T-helper 2 cell treated with Interferon-gamma antibody and Interleukin-4, amounts not matched to agents 5 μg/mL and 100 μg/mL, for 36 hours (primary cell): ENCODE measurements around the gene BCAS3.
"Not testable (repeated sequence)": the region's sequence is repeated elsewhere in the genome, so short reads cannot be mapped to it uniquely, and the experiment has no call there.

Experiments
- DNase-seq: peaks from one replicate; pipeline ENCODE4 v3.0.0; 2021; ENCODE audit warnings: low spot score
- H3K27ac Mint-ChIP-seq: one replicate; pipeline ENCODE4 v1.8.0; 2021; ENCODE audit warnings: mild to moderate bottlenecking, mixed read lengths
- H3K27me3 Mint-ChIP-seq: one replicate; pipeline ENCODE4 v1.8.0; 2021; ENCODE audit warnings: low read depth, mixed read lengths
- H3K36me3 Mint-ChIP-seq: one replicate; pipeline ENCODE4 v1.8.0; 2021; ENCODE audit warnings: low read depth, mixed read lengths
- H3K4me1 Mint-ChIP-seq: one replicate; pipeline ENCODE4 v1.8.0; 2021; ENCODE audit warnings: low read depth, mixed read lengths
- H3K4me3 Mint-ChIP-seq: one replicate; pipeline ENCODE4 v1.8.0; 2022; ENCODE audit warnings: mild to moderate bottlenecking, moderate library complexity, mixed read lengths
- H3K9me3 Mint-ChIP-seq: one replicate; pipeline ENCODE4 v1.8.0; 2021; ENCODE audit warnings: mixed read lengths

The BCAS3 gene

DNA sequence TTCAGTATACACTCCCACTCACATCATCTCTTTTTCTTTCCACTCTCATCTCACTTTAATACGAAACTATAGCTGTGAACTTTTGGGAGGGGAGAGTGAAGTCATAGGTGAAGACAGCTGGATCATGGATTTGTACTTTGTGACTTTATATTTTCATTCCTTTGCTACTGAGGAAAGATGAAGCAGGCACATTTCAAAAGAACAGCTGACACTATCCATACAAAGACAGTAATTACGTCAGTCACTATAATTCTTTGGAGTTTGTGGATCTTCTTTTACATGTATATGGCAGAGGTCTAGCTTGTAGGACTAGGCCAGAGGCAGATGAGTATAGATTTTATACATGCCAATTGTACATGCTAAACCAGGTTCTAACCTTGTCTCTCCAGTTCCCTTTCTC lies 346.3 kb downstream of the BCAS3 start:
- H3K27me3 Mint-ChIP-seq, result no peaks in the 10 kb centered on the region
- no peak overlapping the region for H3K27ac Mint-ChIP-seq
- no peak overlapping the region for H3K4me3 Mint-ChIP-seq
- no peaks in the 10 kb centered on the region for H3K9me3 Mint-ChIP-seq
- DNase-seq, result no peak
- peaks cover 5% of the 10 kb centered on the region for H3K4me1 Mint-ChIP-seq
- H3K36me3 Mint-ChIP-seq, result no peaks in the 10 kb centered on the region

DNA sequence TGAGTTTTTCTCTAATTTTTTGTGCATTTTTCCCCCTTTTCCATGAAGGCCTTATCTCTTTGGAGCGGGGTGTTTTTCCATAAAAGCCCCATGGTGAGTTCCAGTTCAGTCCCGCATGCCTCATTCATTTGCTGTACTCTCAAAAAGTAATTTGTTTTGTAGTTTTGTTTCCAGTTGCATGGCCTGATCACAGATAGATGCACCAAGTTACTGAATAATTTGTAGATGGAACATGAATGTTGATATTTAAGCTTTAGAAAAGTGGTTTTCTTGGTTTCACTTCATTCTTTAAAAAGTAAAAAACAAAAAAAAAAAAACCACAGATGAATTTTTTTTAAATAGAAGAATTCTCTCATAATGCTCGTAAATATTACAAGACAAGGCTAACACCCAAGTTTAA lies 349.2 kb downstream of the BCAS3 start:
- Mint-ChIP-seq H3K27ac (no peak overlapping the region), H3K4me1 (peaks cover 3% of the 10 kb centered on the region), H3K27me3 (no peaks in the 10 kb centered on the region), H3K9me3 (no peaks in the 10 kb centered on the region), H3K36me3 (no peaks in the 10 kb centered on the region), H3K4me3 (no peak overlapping the region)
- DNase-seq, result no peak

DNA sequence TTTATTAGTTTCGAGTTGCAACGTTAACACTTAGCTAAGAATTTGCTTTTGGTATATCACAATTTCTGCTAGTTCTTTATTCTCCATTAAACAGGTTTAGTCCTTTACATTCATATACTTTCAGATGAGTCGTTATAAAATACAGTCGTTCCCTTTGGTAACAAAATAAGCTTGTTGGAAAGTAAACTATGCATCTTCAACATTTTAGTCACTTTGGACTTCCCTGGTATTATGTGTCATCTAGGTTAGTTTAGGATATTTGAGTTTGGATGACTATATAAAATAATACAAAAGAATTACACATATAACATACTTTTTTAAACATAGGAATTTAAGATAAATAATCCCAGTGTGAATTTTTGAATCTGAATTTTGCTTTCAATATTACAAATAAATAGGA lies 351.5 kb downstream of the BCAS3 start:
- H3K9me3 Mint-ChIP-seq, result no peaks in the 10 kb centered on the region
- peaks cover 4% of the 10 kb centered on the region for H3K4me1 Mint-ChIP-seq
- H3K27ac Mint-ChIP-seq, result no peak overlapping the region
- DNase-seq, result no peak
- H3K36me3 Mint-ChIP-seq, result no peaks in the 10 kb centered on the region
- H3K4me3 Mint-ChIP-seq, result no peak overlapping the region
- H3K27me3 Mint-ChIP-seq, result no peaks in the 10 kb centered on the region

DNA sequence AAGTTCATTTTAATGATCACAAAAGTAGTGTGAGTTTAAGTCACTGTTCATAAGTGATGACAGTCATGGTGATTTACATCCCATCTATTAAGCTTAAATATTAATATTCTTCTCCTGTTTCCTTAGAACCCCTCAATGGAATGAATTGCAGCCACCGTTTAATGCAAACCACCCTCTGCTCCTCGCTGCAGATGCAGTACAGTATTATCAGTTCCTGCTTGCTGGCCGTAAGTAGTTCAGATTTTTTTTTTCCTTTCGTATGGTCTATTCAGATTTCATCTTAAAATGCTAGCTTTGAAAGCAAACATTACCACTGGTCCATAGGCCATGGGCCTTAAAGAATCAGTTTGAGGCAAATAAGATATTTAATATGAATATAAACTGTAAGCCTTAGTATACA lies 363.0 kb downstream of the BCAS3 start:
- Mint-ChIP-seq H3K27ac (no peak overlapping the region), H3K36me3 (peaks cover 3% of the 10 kb centered on the region), H3K9me3 (no peaks in the 10 kb centered on the region), H3K4me1 (no peaks in the 10 kb centered on the region), H3K27me3 (no peaks in the 10 kb centered on the region), H3K4me3 (no peak overlapping the region)
- DNase-seq, result no peak

DNA sequence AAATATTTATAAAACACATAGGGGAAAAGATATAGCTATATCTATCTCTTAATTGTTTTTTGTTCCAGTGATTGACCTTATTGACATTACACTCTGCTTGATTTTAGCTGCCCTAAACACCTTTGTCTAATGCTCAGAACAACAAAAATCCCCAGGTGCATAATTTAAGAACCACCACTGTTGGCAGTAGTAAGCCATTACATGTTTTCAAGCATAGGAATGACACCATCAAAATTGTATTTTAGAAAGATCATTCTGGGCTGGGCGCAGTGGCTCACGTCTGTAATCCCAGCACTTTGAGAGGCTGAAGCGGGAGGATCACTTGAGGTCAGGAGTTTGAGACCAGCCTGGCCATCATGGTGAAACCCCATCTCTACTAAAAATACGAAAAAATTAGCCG lies 364.7 kb downstream of the BCAS3 start:
- H3K4me3 Mint-ChIP-seq, DNase-seq, H3K4me1 Mint-ChIP-seq, H3K9me3 Mint-ChIP-seq, H3K36me3 Mint-ChIP-seq, H3K27me3 Mint-ChIP-seq, H3K27ac Mint-ChIP-seq: not testable (repeated sequence)

DNA sequence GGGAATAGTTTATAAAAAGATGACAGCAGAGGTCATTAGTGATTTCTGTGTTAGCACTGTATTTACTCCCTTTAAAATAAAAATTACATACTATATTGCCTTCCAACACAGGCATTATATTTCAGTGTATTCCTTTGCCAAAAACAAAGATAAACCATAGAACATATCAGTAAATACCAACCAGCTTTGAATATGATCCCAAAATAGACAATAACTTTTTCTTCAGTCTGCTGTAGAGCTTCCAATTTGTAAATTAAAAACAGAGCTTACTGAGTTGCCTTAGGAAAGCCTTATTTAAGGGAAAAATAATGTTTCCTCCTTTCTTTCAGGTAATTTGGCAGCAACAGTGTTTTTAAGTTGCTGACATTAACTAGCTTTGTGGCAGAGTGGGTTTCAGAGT lies 369.9 kb downstream of the BCAS3 start:
- Mint-ChIP-seq H3K9me3 (no peaks in the 10 kb centered on the region), H3K27me3 (no peaks in the 10 kb centered on the region), H3K27ac (no peak overlapping the region), H3K36me3 (no peaks in the 10 kb centered on the region), H3K4me3 (no peak overlapping the region), H3K4me1 (peaks cover 10% of the 10 kb centered on the region)
- no peak for DNase-seq

DNA sequence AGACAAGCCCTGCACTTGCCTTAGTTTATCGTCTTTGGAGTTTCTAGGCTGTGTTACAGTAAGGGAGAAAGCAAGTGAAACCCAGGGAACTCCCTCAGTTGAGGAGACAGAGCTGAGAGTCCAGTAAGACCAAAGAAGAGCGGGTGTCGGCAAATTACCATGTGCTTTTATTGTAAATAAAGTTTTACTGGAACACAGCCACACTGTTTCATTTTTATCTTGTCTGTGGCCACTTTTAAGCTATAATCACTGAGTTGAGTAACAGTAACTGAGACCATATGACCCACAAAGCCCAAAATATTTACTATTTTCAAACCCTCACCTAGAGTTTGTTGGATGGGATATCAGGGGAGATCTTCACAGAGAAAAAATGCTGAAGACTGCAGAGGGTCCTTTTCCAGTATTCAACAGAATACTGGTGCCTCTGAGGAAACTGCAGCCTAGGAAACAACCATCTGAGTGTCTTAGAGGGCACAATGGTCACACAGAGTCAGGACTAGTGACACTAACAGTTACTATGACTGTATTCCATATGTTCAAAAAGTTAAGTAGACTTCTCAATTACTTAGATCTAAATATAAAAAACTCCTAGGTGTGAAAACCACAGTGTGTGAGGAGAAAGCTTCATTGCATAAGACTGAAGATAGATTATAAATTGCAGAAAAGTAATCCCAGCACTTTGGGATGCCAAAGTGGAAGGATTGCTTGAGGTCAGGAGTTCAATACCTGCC lies 370.9 kb downstream of the BCAS3 start:
- DNase-seq, result no peak
- Mint-ChIP-seq H3K9me3 (no peaks in the 10 kb centered on the region), H3K4me1 (peaks cover 10% of the 10 kb centered on the region), H3K4me3 (no peak overlapping the region), H3K36me3 (no peaks in the 10 kb centered on the region), H3K27me3 (no peaks in the 10 kb centered on the region), H3K27ac (no peak overlapping the region)

DNA sequence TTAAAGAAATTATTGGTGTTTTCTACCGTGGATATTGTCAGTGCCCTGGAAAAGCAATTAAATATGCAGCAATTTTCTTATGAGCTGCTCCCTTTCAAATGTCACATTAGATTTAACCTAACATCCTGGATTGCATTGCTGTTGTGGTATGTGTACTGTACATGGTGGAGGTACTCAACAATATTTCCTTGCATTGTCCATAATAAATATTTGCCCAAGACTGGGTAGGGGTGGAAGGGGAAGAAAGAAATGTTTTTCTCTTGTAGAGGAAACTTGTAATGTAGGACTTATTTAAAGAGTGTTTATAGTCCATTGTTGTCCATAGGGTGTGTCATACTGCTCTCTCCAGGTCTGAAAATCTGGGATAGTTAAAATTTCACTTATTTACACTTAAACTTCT lies 375.8 kb downstream of the BCAS3 start:
- Mint-ChIP-seq H3K27ac (no peak overlapping the region), H3K27me3 (no peaks in the 10 kb centered on the region), H3K4me1 (peaks cover 18% of the 10 kb centered on the region), H3K36me3 (no peaks in the 10 kb centered on the region), H3K9me3 (no peaks in the 10 kb centered on the region), H3K4me3 (no peak overlapping the region)
- DNase-seq, result no peak

DNA sequence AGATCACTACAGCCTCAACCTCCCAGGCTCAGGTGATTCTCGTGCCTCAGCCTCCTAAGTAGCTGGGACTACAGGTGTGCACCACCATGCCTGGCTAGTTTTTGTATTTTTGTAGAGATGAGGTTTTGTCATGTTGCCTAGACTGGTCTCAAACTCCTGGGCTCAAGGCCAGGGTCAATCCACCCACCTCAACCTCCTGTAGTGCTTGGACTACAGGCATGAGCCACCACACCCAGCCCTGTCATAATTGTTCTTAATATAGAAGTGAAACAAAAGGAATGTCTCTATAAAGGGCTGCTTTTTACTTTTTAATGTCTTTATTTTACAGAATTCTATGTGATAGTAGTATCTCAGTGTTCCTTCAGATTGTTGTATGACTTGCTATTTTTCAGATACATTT lies 376.8 kb downstream of the BCAS3 start:
- H3K4me3 Mint-ChIP-seq, result no peak overlapping the region
- no peak for DNase-seq
- peaks cover 11% of the 10 kb centered on the region for H3K4me1 Mint-ChIP-seq
- no peaks in the 10 kb centered on the region for H3K36me3 Mint-ChIP-seq
- H3K27ac Mint-ChIP-seq, result no peak overlapping the region
- H3K27me3 Mint-ChIP-seq, result no peaks in the 10 kb centered on the region
- H3K9me3 Mint-ChIP-seq, result no peaks in the 10 kb centered on the region

DNA sequence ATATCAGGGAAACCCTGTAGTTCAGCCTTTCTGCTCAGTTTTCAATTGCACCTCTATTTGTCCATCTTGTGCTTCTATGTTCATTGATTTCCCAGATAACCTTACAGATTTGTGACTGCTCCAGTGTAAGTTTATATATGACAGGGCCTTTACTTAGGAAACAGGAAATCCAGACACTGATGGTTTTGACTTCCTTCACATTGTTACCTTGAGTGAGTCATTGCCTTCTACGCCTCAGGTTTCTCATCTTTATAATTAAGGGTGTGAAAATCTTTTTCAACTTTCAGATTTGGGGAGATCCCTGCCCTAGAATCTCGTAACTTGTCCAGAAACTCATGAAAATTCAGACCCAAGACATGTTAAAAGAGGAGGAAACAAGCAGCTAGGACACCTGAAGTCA lies 379.6 kb downstream of the BCAS3 start:
- Mint-ChIP-seq H3K9me3 (no peaks in the 10 kb centered on the region), H3K36me3 (no peaks in the 10 kb centered on the region), H3K4me3 (no peak overlapping the region), H3K27me3 (no peaks in the 10 kb centered on the region), H3K4me1 (peaks cover 11% of the 10 kb centered on the region), H3K27ac (no peak overlapping the region)
- DNase-seq, result no peak

DNA sequence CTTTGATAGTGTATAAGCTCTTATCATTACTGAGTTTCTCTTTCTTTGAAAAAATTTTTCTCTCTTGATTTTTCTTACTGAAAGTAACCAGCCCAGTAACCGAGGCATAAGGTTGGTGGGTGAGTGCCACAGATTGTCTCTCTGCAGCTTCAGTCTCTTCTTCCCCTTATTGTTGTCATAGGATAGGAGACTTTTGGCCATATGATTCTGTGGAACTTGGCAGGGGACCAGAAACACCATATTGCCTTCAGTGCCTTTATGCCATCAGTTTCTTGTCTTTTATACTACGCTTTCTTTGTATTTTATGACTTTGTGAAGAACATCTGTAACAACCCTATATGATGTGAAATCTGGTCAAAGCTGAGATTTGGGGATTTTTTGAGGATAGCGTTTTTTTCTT lies 380.4 kb downstream of the BCAS3 start:
- DNase-seq, result no peak
- Mint-ChIP-seq H3K4me3 (no peak overlapping the region), H3K36me3 (no peaks in the 10 kb centered on the region), H3K27ac (no peak overlapping the region), H3K27me3 (no peaks in the 10 kb centered on the region), H3K9me3 (no peaks in the 10 kb centered on the region), H3K4me1 (peaks cover 11% of the 10 kb centered on the region)

DNA sequence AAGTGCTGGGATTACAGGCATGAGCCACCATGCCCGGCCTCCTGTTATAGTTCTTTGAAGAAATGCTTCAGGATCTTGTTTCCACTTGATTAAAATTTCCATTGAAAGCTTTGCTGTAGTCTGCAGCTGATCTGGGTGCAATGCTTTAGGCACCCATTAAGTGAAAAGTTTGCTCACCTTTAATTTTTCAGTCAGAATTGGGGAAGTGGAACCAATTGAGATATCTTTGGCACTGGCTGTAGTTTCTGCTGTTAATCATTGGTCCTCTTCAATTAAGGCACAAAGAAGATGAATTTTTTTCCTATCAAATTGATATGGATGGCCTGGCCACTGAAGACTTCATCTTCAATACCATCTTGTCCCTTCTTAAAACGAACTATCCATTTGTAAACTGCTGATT lies 385.9 kb downstream of the BCAS3 start:
- H3K9me3 Mint-ChIP-seq, result no peaks in the 10 kb centered on the region
- H3K27me3 Mint-ChIP-seq, result no peaks in the 10 kb centered on the region
- DNase-seq, result no peak
- no peaks in the 10 kb centered on the region for H3K36me3 Mint-ChIP-seq
- peaks cover 11% of the 10 kb centered on the region for H3K4me1 Mint-ChIP-seq
- H3K27ac Mint-ChIP-seq, result no peak overlapping the region
- H3K4me3 Mint-ChIP-seq, result no peak overlapping the region

DNA sequence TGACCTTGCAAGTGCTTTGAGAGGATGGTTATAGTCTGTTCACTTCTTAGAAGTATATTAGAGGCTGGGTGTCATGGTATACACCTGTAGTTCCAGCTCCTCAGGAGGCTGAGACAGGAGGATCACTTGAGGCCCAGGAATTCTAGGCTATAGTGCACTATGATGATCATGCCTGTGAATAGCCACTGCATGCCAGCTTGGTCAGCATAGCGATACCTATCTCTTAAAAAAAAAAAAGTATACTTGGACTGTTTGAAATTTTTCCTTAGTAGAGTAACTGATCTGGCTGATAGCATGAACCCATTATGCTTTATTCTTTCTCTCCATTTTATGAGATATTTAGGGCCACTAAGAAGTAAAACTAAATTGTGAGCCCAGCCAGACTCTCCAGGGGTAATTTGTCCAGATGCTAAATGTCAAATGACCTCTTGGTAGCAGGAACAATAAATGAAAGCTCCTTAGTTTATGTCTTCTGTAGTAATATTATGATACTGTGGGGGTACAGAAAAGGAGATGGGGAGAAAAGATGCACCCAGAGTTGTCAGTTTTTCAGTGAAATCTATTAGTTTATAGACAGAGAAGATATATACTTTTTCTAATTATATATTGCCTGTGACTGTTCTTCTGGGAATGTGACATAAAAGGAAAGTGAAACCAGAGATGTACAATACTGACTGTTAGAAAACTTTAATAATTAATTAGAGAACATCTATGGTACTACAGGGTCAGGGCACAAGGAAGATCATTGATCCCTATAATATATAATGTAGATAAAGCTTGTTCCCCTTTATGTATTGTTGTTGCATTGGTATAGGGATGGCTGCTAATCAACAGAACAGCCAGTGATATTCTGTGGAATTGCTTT lies 386.7 kb downstream of the BCAS3 start:
- Mint-ChIP-seq H3K36me3 (peaks cover 4% of the 10 kb centered on the region), H3K4me1 (peaks cover 15% of the 10 kb centered on the region), H3K27ac (peak overlapping the region; percentile 49), H3K27me3 (no peaks in the 10 kb centered on the region), H3K4me3 (no peak overlapping the region), H3K9me3 (peaks cover 3% of the 10 kb centered on the region)
- DNase-seq, result no peak

DNA sequence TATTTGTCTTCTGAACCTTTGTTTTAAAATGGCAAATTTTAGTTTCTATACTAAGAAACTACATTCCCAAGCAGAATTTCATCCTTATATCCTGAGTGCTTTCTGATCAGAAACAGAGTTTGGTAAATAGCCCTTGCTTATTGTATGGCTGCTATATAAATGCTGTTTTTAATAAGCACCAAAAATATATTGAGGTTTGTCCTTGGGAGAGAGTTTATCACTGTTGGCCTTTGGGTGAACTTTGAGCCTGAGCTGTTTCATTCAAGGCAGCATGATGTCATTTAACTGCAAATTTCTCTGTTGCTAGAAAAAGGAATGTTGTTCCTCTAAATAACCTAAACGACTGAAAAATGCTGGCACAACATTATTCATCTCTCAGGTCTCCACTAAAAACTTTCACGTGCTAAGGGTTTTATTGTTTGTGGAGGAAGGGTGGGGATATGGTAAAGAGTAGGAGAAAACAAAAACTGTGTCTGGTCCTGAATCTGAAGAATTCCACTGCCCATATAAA lies 387.7 kb downstream of the BCAS3 start:
- Mint-ChIP-seq H3K9me3 (peaks cover 3% of the 10 kb centered on the region), H3K27ac (peak overlapping the region; percentile 39)

More for the DNA sequence above, 387.7 kb downstream of the BCAS3 start:
- Mint-ChIP-seq H3K27me3 (no peaks in the 10 kb centered on the region), H3K4me1 (peaks cover 17% of the 10 kb centered on the region), H3K4me3 (peak overlapping the region; percentile 38), H3K36me3 (peaks cover 4% of the 10 kb centered on the region)
- DNase-seq, result no peak
